BE2C (cell line): ENCODE measurements around the gene GNAQ.

Source experiments
- DNase-seq: peaks from one replicate; pipeline ENCODE4 v3.0.0-alpha.2; 2020
- H3K27me3 ChIP-seq: fragments of 250-450 bp; sonication (Bioruptor Pico); 2 replicates; pipeline ENCODE4 v1.5.1; 2020; ENCODE audit warnings: mild to moderate bottlenecking
- H3K36me3 ChIP-seq: fragments of 250-450 bp; sonication (Bioruptor Pico); 2 replicates; pipeline ENCODE4 v1.5.1; 2020; ENCODE audit warnings: mild to moderate bottlenecking
- H3K4me1 ChIP-seq: fragments of 250-450 bp; sonication (Bioruptor Pico); 2 replicates; pipeline ENCODE4 v1.5.1; 2020
- H3K4me3 ChIP-seq: 2 replicates; pipeline ENCODE4 v1.5.1; 2011; ENCODE audit warnings: low read depth, low read length
- H3K9me3 ChIP-seq: fragments of 250-450 bp; sonication (Bioruptor Pico); 2 replicates; pipeline ENCODE4 v1.5.1; 2020
- TF ChIP-seq, protein P1 (sequence below): IDR thresholded peaks from 2 replicates; pipeline ENCODE4 v1.5.1; 2012; ENCODE audit warnings: mild to moderate bottlenecking, low read depth, low read length

Gene GNAQ

DNA sequence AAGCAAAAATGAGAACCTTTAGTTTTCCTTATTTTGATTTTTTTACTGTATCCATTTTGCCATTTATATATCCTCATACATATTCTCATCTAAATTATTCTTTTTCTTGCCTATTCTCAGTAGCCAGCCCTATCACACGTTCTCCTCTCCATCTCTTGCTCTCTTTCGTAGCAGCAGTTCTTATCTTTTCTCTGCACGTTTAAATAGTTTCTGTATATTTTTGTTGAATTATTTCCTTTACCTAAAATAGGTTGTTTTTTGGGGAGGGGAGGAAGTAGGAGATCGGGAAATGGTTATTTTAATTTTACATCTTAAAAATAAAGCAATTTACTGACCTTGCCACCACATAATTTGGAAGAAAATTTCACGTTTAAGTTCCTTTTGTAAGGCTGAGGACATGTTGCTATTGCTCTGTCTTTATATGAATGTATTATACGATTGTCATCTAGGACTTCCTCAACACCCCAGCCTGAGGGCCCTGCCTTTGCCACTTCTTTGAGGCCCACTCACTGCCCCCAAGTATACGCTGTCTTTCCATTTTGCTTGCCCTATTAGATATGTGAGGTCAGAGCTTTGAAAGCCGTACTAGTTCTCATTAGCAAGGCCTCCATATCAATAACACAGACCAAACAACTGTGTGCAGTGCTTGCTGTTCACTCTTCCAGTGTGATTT, 140.3 kb downstream of the GNAQ start:
- no peak overlapping the region for H3K4me3 ChIP-seq
- H3K36me3 ChIP-seq, result peaks cover 2% of the 10 kb centered on the region; the same call in 1 of the 2 replicates
- no peak for DNase-seq
- H3K4me1 ChIP-seq, result peaks cover 8% of the 10 kb centered on the region
- TF ChIP-seq, protein P1, sequence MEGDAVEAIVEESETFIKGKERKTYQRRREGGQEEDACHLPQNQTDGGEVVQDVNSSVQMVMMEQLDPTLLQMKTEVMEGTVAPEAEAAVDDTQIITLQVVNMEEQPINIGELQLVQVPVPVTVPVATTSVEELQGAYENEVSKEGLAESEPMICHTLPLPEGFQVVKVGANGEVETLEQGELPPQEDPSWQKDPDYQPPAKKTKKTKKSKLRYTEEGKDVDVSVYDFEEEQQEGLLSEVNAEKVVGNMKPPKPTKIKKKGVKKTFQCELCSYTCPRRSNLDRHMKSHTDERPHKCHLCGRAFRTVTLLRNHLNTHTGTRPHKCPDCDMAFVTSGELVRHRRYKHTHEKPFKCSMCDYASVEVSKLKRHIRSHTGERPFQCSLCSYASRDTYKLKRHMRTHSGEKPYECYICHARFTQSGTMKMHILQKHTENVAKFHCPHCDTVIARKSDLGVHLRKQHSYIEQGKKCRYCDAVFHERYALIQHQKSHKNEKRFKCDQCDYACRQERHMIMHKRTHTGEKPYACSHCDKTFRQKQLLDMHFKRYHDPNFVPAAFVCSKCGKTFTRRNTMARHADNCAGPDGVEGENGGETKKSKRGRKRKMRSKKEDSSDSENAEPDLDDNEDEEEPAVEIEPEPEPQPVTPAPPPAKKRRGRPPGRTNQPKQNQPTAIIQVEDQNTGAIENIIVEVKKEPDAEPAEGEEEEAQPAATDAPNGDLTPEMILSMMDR, result no peak
- no peaks in the 10 kb centered on the region for H3K9me3 ChIP-seq
- no peaks in the 10 kb centered on the region for H3K27me3 ChIP-seq

DNA sequence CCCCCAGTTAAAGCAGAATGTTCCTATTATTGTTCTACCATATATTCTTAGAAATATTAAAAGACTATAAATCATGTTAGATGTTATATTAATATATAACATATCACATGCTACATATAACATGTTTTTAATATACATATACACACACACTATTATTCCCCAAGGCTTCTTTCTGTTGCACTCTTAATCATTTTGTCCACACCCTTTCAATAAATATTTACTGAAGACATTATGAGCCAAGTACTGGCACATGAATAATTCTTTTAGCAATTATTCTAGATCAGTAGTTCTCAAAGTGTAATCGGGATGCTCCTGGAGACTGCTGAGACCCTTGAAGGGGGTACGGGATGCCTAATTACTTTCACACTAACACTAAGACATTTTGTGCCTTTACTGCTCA, 143.9 kb downstream of the GNAQ start:
- Histone ChIP-seq H3K36me3 (no peaks in the 10 kb centered on the region), H3K9me3 (no peaks in the 10 kb centered on the region), H3K4me1 (peaks cover 8% of the 10 kb centered on the region), H3K27me3 (no peaks in the 10 kb centered on the region), H3K4me3 (no peak overlapping the region)
- DNase-seq, result no peak
- TF ChIP-seq, protein P1, result no peak

DNA sequence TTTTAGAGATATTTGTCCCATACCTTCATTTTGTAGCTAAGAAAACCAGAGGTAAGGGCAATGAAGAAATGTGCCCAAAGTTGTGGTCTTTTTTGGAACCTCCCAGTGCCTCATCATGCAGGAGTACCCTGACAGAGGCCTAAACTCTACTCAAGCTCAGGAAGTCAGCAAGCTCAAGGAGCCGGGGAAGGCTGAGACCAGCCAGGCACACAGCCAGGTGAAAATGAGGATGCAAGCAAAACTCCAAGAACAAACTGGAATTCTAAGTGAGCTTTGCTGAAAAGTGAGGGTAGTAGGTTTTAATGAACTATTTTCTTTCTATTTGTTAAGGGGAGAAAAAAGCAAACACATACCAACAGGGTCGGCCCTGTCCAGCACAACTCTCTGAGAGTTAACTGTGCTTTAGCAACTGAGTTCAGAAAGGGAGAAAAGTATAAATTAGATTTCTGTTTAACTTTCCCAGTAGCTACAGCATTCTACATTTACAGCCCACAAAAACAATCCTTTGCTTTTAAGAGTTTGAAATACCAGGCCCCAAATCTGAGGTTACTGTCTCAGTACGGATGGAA, 146.4 kb downstream of the GNAQ start:
- no peaks in the 10 kb centered on the region for H3K9me3 ChIP-seq
- peaks cover 8% of the 10 kb centered on the region for H3K4me1 ChIP-seq
- TF ChIP-seq, protein P1, result no peak

DNA sequence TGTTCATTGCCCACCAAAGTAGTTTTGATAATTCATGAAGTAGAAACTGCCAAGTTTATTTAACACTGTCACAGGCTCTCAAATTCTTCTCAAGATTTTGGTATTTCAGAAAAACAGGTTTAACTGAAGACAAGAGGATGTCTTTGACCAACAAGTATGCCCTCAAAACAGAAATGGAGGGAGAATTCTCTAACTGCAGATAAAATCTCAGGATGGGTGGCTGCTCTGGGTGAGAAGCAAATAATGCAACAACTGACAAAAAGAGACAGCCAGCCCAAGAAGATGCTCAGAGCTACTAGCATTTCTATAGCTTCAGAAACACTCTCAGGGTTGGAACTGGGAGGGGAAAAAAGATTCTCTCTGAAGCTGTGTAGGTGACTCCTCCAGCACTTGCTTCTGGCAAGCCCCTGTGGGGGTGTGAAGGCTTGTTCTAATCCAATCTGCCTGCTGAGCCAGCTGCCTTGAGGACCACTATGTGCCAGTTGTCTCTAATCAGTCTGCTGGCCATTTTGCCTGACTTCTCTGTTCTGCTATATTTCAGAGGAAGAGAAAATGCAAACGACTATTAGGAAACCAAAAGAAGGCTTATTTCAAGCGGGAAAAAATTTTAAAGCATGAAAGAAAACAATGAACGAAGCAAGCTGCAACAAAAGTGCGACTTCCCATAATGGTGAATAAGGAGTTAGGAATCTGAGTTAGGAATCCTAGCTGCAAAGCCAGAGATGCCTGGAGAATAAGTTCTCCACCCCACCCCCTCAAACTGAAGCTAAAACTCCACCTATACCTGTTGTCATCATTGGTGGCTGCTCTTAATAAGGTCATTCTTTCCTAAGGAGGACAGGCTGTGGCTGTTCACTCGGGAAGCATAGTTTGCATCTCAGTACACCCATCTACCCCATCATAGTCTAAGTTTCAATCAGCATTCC, 147.5 kb downstream of the GNAQ start:
- Histone ChIP-seq H3K27me3 (no peaks in the 10 kb centered on the region), H3K4me1 (peaks cover 8% of the 10 kb centered on the region), H3K36me3 (no peaks in the 10 kb centered on the region), H3K9me3 (no peaks in the 10 kb centered on the region), H3K4me3 (no peak overlapping the region)
- TF ChIP-seq, protein P1, result no peak
- DNase-seq, result peak; percentile 19

More for the DNA sequence above, 146.4 kb downstream of the GNAQ start:
- H3K4me3 ChIP-seq, result no peak overlapping the region
- no peak for DNase-seq
- no peaks in the 10 kb centered on the region for H3K36me3 ChIP-seq
- H3K27me3 ChIP-seq, result no peaks in the 10 kb centered on the region

DNA sequence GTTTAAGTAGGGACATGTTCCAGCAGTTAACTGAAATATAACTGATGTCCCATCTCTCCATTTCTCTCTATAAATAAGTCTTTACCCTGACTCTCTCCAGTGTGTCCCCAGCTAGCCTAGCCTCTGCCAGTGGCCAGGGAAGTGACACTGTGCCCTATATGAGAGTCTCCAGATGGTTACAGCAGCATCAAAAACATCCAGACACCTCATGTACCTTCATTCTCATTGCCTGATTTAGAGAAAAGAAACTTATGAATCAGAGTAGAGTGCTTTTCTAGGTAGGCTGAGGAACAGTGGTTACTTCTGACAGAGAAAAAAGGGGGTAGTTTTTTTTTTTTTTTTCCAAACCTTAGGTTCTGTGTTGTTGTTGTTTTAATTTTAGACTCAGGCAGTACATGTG, 148.5 kb downstream of the GNAQ start:
- H3K4me1 ChIP-seq, result peaks cover 8% of the 10 kb centered on the region
- no peaks in the 10 kb centered on the region for H3K9me3 ChIP-seq
- H3K36me3 ChIP-seq, result no peaks in the 10 kb centered on the region
- no peak overlapping the region for H3K4me3 ChIP-seq
- TF ChIP-seq, protein P1, result no peak
- DNase-seq, result no peak
- no peaks in the 10 kb centered on the region for H3K27me3 ChIP-seq
